Glutamatergic neuron (in vitro differentiated cells): ENCODE results near the gene RARA. TPM values are rescaled to one million over a fixed set of nuclear protein-coding genes. Genes with fewer than 3 reads are reported as not detected.
A peak's percentile ranks its signal among the peaks of the same experiment; 100 is the strongest.

Source experiments
- DNase-seq: peaks from one replicate; pipeline ENCODE4 v3.0.0; 2022
- H3K27ac Mint-ChIP-seq: one replicate; pipeline ENCODE4 v1.8.0; 2020; ENCODE audit warnings: mild to moderate bottlenecking, mixed read lengths, inconsistent platforms; ENCODE audit not compliant: unreplicated experiment
- H3K27me3 Mint-ChIP-seq: one replicate; pipeline ENCODE4 v1.8.0; 2020; ENCODE audit warnings: mild to moderate bottlenecking, moderate library complexity, mixed read lengths, inconsistent platforms; ENCODE audit not compliant: unreplicated experiment
- H3K36me3 Mint-ChIP-seq: one replicate; pipeline ENCODE4 v1.8.0; 2020; ENCODE audit warnings: mild to moderate bottlenecking, mixed read lengths, inconsistent platforms; ENCODE audit not compliant: unreplicated experiment
- H3K4me1 Mint-ChIP-seq: one replicate; pipeline ENCODE4 v1.8.0; 2020; ENCODE audit warnings: mild to moderate bottlenecking, low read depth, mixed read lengths, inconsistent platforms; ENCODE audit not compliant: unreplicated experiment
- H3K4me3 Mint-ChIP-seq: one replicate; pipeline ENCODE4 v1.8.0; 2020; ENCODE audit warnings: mild to moderate bottlenecking, mixed read lengths, inconsistent platforms; ENCODE audit not compliant: unreplicated experiment
- H3K9me3 Mint-ChIP-seq: one replicate; pipeline ENCODE4 v1.8.0; 2020; ENCODE audit warnings: mild to moderate bottlenecking, moderate library complexity, mixed read lengths, inconsistent platforms; ENCODE audit not compliant: unreplicated experiment
- CTCF ChIP-seq: fragments of 200-600 bp; sonication (generic); IDR thresholded peaks from one replicate; pipeline ENCODE4 v1.5.0; 2021; ENCODE audit not compliant: partially characterized antibody, unreplicated experiment
- total RNA-seq: library from RNA; stranded (reverse); fragmentation: NEBNext Ultra II Directional; extraction: Animal tissue kit (Norgen Biotek cat#: 25700); gene quantifications from one replicate; pipeline ENCODE4 v1.2.1, GENCODE V29; 2021; ENCODE audit not compliant: unreplicated experiment

The RARA gene
- total RNA-seq, 1 donor from 2014 or later = 26.2 TPM

DNA sequence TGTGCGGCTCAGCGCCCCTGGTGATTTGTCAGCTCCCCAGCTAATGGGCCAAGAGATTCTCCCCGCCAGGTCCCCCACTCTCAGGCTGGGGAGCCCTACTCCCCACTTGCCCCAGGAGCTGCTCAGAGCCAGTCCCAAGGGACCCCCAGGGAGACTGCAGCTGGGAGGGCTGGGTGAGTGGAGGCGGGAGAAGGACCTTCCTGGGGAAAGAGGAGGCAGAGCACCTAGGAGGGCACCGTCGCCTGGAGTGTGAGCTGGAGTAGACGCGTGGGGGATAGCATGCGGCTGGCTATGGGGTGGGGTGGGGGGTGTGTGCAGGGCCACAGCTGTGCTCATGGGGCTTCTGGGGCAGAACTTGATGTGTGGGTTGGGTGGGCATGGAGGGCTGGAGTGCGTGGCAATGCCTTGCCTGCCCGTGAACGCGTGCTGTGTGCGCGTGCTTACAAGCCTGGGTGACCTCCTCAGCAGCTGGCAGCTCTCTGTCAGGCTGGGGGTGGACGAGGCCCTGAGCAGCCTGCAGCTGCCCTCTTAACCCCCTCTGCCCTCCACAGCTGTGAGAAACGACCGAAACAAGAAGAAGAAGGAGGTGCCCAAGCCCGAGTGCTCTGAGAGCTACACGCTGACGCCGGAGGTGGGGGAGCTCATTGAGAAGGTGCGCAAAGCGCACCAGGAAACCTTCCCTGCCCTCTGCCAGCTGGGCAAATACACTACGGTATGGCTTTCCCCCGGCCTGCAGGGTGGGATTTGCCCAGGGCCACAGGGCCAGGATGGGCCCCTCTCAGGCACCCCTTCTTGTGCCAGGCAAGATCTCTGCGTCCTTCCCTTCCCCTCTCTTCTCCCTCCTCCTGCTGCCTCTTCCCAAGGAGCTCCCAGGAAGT is 42.6 kb downstream of the RARA start:
- H3K27me3 Mint-ChIP-seq = peaks cover 21% of the 10 kb centered on the region
- peak overlapping the region; percentile 96 for H3K27ac Mint-ChIP-seq
- peaks cover 3% of the 10 kb centered on the region for H3K36me3 Mint-ChIP-seq
- H3K4me3 Mint-ChIP-seq = peak overlapping the region; percentile 72
- H3K4me1 Mint-ChIP-seq = peaks cover 41% of the 10 kb centered on the region
- H3K9me3 Mint-ChIP-seq = peaks cover 15% of the 10 kb centered on the region
- DNase-seq = peak; percentile 53
- TF ChIP-seq CTCF = no peak

- Mint-ChIP-seq H3K4me1 (peaks cover 39% of the 10 kb centered on the region), H3K27ac (peak overlapping the region; percentile 24), H3K27me3 (peaks cover 20% of the 10 kb centered on the region), H3K36me3 (peaks cover 3% of the 10 kb centered on the region), H3K4me3 (peak overlapping the region; percentile 70), H3K9me3 (peaks cover 13% of the 10 kb centered on the region)
- TF ChIP-seq CTCF = no peak
- no peak for DNase-seq
These were observed 43.3 kb downstream of the RARA start for GRCh38 chr17:40352237-40352778.

- Mint-ChIP-seq H3K4me1 (peaks cover 39% of the 10 kb centered on the region), H3K36me3 (peaks cover 3% of the 10 kb centered on the region), H3K27ac (peak overlapping the region; percentile 24), H3K27me3 (peaks cover 20% of the 10 kb centered on the region), H3K9me3 (peaks cover 13% of the 10 kb centered on the region), H3K4me3 (peak overlapping the region; percentile 70)
- no peak for TF ChIP-seq CTCF
- DNase-seq = no peak
These were observed 43.9 kb downstream of the RARA start for GRCh38 chr17:40352779-40353394.

DNA sequence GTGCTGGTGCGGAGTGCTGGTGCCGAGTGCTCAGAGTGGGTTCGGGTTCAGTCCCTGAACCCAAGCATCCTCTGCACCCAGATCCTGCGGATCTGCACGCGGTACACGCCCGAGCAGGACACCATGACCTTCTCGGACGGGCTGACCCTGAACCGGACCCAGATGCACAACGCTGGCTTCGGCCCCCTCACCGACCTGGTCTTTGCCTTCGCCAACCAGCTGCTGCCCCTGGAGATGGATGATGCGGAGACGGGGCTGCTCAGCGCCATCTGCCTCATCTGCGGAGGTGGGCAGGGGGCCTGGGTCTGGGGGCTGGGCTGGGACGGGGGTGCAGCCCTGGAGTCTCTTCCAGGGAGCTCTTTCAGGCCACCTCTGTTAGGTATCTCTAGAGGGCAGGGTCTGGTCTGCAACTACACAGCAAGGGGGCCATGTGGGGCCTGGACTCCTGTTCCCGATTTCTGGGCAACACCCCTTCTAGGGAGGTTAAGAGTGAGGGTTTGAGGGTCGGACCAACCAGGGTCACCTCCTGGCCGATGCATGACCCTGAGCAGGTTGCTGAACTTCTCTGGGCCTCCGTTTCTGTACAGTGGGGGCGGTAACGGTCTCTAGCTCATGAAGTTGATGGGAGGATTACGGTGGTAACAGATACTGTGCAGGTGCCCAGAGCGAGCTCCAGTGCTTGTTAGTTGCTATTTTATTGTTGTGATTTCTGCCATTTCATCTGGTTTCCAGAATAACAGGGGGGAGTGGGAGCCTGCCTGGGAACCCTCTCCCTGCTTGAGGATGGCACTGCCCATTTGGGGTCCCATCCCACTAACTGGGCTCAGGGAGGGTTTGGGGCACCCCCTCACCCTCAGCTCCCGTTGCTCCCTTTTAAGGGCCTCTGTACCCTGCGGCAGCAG is 45.5 kb downstream of the RARA start:
- H3K36me3 Mint-ChIP-seq = no peaks in the 10 kb centered on the region
- peaks cover 33% of the 10 kb centered on the region for H3K4me1 Mint-ChIP-seq
- no peak overlapping the region for H3K27ac Mint-ChIP-seq
- peaks cover 11% of the 10 kb centered on the region for H3K9me3 Mint-ChIP-seq
- no peak for TF ChIP-seq CTCF
- no peak overlapping the region for H3K4me3 Mint-ChIP-seq
- no peak for DNase-seq
- peaks cover 15% of the 10 kb centered on the region for H3K27me3 Mint-ChIP-seq
